ENCODE data around the gene CCDC149.
A peak's percentile ranks its signal among the peaks of the same experiment; 100 is the strongest.

Gene CCDC149

DNA sequence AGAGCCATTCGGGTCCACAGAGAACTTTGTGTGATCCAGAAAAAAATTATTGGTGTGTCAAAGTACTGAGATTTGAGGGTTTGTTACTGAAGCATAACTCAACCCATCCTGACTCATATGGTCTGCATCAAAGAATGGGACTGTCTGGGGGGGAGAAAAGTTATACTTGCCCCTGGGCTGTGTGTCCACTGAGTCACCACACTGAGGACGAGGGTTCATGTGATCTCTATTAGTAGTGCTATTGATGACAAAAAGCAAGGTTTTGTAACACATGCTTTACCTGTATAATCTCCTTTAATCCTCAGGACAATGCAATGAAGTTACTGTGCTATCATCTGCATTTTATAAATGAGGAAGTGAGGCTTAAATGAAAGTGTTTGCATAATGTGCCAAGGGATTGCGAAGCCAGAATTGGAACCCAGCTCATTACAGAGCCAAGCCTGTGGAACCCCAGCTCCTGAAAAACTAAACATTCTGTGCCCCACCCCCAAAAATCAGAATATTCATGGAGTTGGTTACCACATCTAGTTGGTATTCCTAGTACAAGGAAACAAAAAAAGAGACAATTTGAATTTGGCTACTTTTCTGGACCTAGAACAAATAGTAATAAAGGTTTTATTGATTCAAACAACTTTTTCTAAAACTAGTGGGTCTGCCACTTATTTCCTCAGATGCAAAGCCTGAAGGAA is 31.2 kb downstream of the CCDC149 start:
- DNase-seq = no peak

DNA sequence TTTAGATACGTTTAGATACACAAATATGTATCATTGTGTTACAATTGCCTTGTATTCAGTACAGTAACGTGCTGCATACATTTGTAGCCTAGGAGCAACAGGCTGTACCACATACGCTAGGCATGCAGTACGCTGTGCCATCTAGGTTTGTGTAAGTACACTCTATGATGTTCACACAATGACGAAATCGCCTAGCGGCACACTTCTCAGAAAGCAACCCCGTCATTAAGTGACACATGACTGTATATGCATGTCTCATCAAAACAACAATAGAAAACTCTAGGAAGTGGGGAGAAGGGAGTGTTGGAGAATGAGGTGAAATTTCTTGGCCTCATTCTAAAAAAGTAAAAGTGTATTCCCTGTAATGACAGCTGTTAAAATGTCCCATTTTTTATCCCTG is 32.7 kb downstream of the CCDC149 start:
- DNase-seq = no peak

DNA sequence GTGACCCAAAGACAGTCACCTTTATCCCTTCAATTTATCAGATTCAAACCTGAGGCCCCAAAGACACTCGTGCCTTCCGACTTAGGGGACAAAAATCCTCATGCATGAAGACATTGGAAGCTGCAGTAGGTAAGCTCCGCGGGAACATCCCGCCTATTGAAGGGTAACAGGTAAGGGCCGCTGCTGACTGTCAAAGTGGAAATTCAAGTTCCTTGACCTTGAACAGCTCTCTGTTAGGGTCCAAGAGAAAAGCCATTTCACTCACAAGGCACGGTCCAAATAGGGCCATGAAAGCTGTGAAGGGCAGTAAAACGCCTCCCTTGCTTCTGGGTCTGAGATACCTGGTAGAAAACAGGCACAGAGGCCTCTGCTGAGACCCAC is 34.2 kb downstream of the CCDC149 start:
- DNase-seq = no peak

DNA sequence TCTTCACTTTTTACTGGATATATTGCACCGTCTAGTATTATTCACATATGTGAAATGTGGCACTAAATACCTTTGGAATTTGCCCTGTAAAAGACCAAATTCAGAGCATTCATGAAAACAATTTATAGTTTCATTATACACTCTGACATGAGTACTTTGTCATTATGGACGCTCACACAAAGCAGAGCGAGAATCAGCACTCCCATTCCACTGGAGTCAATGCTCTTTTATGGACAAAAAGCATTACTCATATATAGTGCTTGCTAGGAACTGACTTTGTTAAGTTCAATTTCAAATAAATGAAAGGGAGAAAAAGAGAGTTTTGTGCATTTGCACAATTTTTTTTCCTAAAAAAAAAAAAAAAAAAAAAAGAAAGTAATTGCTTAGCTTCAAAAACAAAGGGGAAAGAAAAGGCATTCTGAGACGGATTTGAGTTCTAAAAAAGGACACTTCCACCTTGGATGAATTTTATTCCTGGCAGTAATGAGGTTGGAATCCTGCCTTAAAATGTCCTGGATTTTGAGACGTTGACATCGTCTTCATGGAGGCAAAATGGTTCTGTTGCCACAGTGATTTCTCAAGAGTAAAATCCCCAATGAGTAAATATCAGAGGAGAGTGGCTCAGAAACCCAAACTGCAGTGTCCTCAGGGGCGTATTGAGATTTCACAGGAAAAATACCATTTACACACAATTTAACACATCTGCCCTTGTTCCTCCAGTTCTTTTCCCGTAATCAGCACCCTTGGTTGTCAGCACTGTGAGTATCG is 34.8 kb downstream of the CCDC149 start:
- DNase-seq = no peak

DNA sequence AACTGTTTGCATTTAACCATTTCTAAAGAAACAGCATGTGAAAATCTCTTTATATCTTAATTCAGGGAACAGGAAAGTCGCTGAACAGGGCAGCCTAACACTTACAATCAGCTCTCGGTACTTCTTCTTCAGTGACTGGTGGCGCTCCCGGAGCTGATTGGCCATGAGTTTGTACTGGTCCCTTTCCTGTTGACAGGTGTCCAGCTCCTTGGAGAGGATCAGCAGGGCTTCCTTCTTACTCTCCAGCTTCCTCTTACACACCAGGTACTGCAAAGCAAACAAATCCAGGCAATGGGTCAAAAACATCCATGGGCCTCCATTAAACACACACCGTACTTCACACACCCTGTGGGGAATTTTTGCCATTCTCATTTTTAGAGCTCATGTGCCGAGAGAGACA is 36.4 kb downstream of the CCDC149 start:
- DNase-seq = no peak

DNA sequence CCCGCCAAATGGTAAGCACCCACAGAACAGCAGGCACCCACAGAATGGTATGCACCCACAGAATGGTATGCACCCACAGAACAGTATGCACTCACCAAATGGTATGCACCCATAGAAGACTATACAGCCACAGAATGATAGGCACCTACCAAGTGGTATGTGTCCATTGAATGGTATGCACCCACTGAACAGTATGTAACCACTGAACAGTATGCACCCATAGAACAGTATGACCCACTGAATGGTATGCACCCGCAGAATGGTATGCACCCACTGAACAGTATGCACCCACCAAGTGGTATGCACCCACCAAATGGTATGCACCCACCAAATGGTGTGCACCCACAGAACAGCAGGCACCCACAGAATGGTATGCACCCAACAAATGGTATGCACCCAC is 40.1 kb downstream of the CCDC149 start:
- DNase-seq = no peak

DNA sequence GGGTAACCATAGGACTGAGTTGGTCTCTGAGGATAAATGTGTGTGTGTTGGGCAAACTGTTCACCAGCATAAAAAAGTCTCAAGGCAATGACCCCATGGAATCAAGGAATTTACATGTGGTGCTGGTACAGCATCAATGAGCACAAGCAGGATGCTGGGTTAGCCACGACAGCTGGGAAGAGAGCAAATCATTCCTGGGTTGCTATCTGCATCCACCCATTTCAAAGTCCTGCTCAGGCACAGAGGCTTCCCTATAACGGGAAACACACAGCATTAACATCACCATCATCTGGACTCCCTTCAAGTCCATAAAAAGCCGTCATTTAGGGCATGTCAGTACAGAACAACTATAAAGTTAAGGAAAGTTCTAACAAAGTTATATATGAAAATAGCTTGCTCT is 41.6 kb downstream of the CCDC149 start:
- no peak for DNase-seq

DNA sequence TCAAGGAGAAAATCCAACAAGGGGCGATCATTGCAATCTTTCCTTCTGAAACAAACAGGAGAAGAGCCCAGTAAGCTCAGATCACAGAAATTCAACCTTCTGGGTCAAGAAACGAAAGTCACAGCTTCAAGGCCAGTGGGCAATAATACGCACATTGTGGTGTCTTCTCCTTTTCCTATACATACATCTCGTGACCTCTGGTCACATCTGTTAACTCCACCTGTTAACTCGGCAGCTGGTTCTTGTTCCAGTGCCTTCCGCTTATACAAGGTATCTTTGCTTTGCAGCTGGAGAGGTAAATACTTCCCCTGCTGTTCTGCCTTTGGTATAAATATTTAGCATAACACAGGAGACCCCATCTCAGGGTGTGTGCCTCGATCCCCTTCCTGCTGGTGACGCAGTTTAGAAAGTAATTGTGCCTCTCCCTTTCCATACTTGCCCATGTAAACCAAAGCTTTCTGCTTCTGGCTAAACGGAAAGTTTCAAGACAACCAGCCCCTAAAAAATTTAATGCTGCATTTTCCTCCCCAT is 45.0 kb downstream of the CCDC149 start:
- DNase-seq = no peak

DNA sequence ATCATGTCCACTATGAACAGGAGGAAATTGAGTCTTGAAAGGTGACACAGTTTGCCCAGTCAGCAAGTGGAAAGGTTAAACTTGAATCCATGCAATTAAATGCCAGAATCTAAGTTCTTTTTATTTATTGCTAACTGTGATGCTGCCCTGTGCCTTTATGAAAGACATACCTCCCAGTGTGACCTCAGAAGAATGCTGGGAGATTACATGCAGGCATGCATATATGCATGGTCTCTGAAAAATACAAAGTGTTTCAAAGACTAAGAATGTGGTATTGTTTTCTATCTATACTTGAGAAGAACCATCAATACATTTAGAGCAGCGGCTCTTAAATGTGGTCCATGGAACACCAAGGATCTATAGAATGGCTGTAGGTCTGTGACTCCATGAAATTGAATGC is 45.6 kb downstream of the CCDC149 start:
- DNase-seq = no peak

DNA sequence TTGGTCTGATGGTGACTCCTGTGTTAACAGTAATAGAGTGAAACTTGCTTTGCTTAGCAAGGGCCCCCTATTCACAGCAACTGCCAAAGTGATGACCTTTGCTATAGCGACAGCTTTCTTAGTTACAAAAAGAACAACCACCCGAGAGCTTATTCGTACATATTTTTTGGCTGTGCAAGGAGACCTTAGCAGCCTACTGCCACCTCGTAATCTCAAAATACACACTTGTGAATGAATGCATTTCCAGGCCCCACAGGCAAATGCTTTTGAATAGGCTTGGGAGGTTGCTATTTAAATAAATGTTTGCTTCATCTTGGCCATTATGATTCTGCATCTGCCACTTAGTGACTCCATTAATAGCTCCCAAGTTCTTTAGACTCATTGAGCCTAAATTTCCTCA is 47.4 kb downstream of the CCDC149 start:
- DNase-seq = no peak

DNA sequence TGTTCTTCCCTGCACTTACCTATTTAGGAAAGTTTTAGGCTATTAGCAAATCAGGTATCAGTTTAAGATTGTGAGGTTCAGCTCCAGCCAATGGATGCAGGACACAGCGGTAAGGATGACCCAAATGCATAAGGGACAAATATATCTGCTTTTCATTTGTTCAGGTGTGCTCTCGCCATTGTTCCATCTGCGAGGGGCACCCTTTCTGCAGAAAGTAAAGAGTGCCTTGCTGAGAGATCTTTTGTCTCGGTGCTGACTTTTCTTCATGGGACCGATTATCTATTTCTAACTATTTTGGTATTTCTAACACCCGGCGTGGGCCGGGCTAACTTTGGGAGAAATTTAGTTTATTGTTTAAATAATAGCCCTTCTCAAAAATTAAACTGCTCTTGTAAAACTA is 49.0 kb downstream of the CCDC149 start:
- no peak for DNase-seq

DNA sequence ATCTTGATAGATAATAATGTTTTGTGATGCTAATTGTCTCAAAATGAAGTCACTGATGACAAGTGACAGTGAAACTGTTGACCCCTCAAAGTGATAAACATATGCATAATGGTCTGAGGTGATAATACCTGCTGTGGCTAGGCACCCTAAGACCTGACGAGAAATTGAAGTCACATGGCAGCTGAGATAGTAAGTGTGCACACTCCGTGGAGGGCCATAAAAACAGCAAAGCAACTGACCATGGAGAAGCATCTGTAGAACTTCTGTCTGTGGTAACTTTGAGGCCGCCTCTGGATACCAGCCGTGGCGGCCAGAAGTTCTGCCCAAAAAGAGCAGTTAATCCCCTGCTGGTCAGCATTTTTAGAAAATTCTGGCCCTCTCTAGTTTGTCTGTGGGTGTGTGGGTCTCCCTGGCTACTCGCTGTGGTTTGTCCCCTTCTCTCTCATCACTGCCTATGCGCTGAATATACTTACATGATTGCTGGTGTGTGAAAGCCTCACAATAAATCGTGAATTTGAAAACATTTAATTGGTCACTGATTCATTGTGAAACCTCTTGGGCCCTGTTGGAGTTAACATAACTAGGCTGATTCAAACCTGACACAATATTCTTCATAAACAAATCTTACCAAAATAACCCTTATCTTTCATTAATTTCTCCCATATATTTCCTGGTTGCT is 50.6 kb downstream of the CCDC149 start:
- no peak for DNase-seq

DNA sequence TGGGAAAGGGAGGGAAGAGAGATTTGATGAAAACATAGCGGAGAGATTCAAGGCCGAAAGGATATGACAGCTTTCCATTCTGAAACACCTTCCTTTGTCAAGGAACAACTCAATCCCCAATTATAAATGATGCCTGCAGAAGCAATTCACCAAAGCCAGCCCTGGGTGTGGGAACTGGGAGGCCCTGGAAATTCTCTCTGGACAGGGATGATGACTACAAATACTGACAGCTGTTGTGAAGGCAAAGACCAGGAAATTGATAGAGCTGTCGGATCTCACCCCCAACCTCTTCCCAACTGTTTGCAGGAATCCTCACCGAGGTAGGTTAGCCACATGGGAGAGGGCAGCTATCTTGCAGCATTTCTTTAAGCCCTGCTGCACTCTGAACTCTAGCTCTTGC is 54.3 kb downstream of the CCDC149 start:
- no peak for DNase-seq

DNA sequence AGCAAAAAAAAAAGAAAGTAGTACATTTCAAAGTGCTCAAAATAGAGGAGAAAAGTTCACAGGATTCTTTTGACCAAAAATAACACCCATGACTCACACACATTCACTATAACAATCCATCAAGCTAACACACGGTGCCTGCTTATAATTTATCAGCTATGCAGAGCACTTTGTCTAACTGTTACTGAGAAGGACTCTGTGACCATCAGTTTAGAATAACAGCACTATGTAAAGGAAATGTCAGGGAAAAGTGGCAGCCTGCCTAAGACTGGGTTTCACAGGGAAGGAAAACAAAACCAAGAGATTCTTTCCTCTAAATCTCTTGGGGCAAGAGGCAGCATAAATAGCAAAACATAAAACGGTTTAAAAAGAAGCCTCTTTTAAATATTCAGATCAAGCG is 54.8 kb downstream of the CCDC149 start:
- DNase-seq = no peak

DNA sequence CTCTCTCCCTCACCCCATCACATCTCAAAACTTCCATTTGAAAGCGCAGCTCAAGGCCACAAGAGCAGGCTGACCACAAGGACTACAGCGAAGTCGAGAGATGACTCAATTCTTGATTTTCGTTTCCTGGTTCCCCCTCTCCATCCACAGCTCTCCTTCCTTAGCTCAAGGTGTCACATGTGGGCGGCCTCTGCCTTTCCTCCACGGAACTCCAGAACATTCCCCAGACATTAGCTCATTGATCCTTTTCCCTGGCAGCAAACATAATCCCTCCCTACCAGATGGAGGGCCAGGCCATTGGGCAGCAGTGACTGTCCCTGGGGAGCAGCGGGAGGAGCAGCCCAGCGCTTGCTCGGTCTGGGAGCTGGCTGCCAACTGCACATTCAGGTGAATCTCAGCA is 56.3 kb downstream of the CCDC149 start:
- DNase-seq = peak in 1 of 51 donors; percentile 3

DNA sequence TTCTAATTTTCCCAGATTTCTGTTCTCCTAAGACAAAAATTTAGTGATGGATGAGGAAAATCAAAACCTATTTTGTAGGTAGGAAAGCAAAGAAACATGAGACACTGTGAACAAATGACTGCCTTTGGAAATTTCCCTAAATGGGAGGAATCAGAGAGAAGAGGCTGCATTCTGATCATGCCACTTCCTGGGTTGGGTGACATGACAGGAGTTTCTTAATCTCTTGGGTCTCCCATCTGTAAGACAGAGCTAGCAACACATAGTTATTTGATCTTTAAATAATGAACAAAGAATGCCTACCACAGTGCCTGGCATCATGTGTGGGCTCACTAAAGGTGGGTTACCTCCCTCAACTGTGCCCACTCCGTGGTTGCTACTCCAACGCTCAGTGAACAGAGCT is 57.1 kb downstream of the CCDC149 start:
- no peak for DNase-seq

DNA sequence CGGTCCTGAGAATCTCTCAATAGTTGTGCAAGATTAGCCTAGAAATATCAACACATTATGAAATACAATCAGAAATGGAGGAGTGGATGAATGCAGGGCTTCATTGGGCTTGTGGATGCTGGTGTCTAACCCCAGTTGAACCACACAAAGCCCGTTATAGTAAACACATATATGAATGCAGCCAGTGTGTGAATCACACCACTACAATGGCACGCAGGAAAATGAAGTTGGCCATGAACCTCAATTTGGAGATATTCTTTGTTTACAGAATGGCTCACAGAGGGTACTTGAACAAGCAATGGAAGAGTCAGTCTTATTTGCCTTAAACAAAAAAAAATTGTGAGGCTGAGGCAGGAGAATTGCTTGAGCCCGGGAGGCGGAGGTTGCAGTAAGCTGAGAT is 59.7 kb downstream of the CCDC149 start:
- peak in 4 of 51 donors; percentile 1 to 7 (median 3) for DNase-seq

DNA sequence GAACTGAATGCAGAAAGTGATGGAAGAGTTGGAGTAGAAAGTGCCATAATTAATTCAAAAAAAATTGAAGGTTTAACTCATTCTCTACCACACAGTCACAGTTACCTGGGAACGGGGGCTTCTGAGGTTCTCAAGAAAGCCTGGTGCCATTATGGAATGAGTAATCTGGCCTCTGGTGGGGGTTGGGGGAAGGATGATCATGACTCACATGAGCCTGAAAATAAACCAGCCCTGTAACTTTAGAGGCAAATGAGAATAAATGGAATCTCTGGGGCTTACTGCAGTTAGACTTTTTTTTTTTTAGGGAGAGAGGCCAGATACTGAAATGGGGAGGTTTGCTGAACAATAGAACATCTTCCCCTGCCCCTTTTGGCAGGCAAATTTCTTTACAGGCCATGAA is 62.2 kb downstream of the CCDC149 start:
- peak in 2 of 51 donors; percentile 9 to 43 for DNase-seq

DNA sequence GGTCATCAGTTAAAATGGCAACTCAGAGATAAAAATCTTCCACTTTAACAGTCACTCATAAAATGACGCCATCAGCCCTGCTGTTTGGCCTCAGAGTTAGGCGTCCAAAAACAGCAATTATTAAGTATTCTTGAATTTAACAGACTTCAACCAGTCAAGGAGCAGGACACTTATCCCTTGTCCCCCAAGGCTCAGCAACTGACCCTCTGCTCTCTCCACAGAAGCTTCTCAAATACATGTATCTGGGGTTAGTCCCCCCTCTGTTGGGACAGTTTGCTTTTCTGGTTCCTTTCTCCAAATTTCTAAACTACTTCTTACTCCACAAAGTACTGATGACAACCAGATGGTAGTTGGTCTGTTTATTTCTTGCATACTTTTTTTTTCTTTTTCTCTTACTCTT is 63.1 kb downstream of the CCDC149 start:
- DNase-seq = no peak

DNA sequence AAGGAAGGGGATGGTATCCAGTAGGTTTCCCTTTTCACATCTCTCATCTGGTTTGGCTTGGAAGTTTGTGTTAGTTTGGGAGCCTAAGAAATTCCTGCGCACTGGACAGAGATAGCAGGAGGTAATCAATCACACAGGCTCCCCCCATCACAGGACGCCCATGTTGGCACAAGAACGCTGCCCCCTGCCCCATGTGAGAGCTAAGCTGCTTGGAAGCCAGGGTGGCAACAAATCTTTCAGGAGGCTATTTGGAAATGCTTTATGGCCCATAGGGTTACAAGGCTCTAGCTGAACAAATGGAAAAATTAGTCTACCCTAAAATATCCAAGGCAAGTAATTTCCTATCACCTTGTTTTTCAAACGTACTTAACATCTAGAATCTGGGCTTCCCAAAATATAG is 63.5 kb downstream of the CCDC149 start:
- DNase-seq = no peak

DNA sequence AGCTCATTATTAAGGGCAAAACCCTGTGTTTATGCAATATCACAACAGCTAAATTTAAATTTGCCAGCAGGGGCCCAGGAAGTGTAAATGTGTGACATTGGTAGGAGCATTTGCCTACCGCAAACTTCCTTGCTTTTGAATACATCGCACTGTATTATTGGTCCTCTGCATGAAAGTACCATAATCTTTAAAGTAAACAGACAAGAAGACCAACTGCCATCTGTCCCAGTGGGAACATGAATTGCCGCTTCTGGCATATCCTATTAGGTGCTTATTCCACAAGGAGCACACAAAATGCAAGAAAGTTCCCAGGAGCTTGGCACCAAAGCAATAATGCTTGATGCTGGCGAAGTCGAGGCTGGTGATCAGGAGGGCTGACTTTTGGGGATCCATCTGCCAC is 66.1 kb downstream of the CCDC149 start:
- DNase-seq = no peak

DNA sequence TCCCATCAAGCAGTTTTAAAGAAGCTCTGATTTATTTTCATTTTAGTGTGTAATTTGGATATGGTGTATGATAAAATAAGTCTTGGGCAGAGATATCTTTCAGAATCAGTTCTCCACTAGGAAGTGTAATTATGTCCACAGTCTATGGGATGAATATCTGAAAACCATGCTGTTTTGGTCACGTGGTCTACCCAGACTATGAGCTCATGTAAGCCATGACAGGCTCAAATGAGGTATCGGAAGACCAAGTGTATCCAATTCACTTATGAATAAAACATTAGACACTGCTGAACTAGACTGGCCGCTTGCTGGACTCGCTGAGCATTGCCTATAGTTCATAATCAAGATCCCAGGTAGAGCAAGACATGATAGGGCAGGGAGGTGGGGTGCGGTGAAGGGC is 66.9 kb downstream of the CCDC149 start:
- no peak for DNase-seq

DNA sequence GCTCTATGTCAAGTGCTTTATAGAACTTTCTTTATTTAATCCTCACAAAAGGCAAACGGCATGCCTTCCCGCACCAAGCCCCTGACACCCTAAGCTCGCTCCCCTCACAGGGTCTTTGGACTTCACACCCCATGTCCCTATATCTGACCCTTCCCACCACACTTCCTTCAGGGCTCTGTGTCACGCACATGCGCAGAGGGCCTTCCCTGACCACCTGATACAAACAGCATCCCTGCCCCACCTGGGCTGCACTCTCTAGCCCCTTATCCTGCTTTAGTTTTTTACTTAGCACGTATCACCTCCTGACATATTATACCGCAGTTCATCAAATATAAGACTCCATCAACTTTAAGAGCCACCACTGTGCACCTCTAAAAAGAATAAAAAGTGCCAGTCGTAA is 67.7 kb downstream of the CCDC149 start:
- DNase-seq = no peak
